Astrocyte of the cerebellum (primary cell): ENCODE measurements around the gene CTSF.
"Not testable (repeated sequence)": the region's sequence is repeated elsewhere in the genome, so short reads cannot be mapped to it uniquely, and the experiment has no call there.

Source experiments
- DNase-seq: peaks from one replicate; pipeline ENCODE4 v3.0.0-alpha.2; 2011; ENCODE audit warnings: low read depth
- H3K4me3 ChIP-seq: 2 replicates; pipeline ENCODE4 v1.5.1; 2011; ENCODE audit warnings: mild to moderate bottlenecking, low read depth, low read length, moderate library complexity
- CTCF ChIP-seq: IDR thresholded peaks from 2 replicates; pipeline ENCODE4 v1.5.1; 2012; ENCODE audit warnings: low read length, low read depth, moderate library complexity, mild to moderate bottlenecking; ENCODE audit errors: missing control alignments
- in situ Hi-C: cut with HindIII; loops from 2 replicates; pipeline ENCODE4 v1.10.0; 2017; ENCODE audit warnings: low sequenced_read_pairs

CTSF gene

GRCh38 chr11:66591175-66591574, 22.8 kb upstream of the CTSF start:
- TF ChIP-seq CTCF: no peak
- no peak for DNase-seq
- in situ Hi-C loops: no loop called here
- no peak overlapping the region for H3K4me3 ChIP-seq

GRCh38 chr11:66589996-66590675, 21.7 kb upstream of the CTSF start:
- no peak for TF ChIP-seq CTCF
- no peak for DNase-seq
- no peak overlapping the region for H3K4me3 ChIP-seq
- in situ Hi-C loops: no loop called here

- DNase-seq, H3K4me3 ChIP-seq, in situ Hi-C loops: not testable (repeated sequence)
Observed at GRCh38 chr11:66589315-66589714, 20.9 kb upstream of the CTSF start.

- TF ChIP-seq CTCF: no peak
- DNase-seq: no peak
- in situ Hi-C loops: no loop called here
- no peak overlapping the region for H3K4me3 ChIP-seq
Observed at GRCh38 chr11:66586136-66586535, 17.7 kb upstream of the CTSF start.

GRCh38 chr11:66585447-66585846, 17.0 kb upstream of the CTSF start:
- H3K4me3 ChIP-seq, DNase-seq, in situ Hi-C loops: not testable (repeated sequence)

- in situ Hi-C loops, DNase-seq: not testable (repeated sequence)
Observed at GRCh38 chr11:66582565-66583147, 14.2 kb upstream of the CTSF start.

GRCh38 chr11:66581261-66581660, 12.9 kb upstream of the CTSF start:
- DNase-seq: no peak
- TF ChIP-seq CTCF: no peak

More at GRCh38 chr11:66582565-66583147, 14.2 kb upstream of the CTSF start:
- not testable (repeated sequence) for H3K4me3 ChIP-seq

GRCh38 chr11:66580803-66581202, 12.4 kb upstream of the CTSF start:
- in situ Hi-C loops: no loop called here
- H3K4me3 ChIP-seq: no peak overlapping the region
- no peak for TF ChIP-seq CTCF
- no peak for DNase-seq

More at GRCh38 chr11:66581261-66581660, 12.9 kb upstream of the CTSF start:
- H3K4me3 ChIP-seq: no peak overlapping the region
- in situ Hi-C loops: no loop called here
